ENCODE measurements around the gene SNAI1.

DNA sequence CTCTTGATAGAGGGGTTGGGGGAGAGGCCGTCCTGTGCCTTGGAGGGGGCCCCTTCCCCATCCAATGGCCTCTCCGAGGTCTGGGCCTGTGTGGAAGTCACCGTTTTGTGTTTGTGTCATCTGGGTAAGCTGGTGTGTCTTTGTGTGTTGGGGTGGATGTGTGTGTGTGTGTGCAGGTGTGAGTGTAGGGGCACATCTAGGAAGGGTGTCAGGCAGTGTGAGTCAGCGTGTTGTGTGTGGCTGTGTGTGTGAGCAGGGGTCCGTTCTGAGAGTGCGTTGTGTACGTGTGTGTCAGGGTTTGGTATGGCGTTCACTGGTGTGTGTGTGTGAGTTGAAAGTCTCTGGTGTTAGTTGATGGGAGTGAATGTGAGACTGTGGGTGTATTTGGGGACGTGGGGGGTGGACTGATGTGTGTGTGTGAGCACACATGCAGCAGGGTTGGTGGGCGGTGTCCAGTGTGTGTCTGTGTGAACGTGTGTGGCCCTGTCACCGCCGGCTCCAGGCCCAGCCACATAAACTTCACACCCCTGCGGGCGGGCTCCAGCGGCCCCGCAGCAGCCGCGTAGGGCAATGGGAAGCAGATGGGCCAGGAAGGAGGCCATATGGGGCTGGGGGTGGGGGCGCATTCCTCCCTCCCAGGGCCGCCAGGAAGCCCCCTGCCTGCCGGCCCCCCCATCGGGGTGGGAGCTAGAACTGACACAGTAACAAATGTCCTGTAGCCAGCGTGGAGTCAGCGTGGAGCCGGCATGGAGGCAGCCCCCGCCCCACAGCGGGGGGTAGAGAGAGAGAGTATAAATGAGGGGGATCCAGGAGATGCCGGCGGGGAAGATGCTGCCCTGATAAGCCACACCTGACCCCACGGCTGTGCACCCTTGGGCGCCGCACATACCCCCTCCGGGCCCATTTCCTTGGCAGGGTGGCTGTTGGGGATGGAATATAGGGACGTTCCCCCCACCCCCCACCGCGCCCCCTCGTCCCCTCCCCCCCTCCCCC lies 32.1 kb downstream of the SNAI1 start:
- TF ChIP-seq, protein P1, sequence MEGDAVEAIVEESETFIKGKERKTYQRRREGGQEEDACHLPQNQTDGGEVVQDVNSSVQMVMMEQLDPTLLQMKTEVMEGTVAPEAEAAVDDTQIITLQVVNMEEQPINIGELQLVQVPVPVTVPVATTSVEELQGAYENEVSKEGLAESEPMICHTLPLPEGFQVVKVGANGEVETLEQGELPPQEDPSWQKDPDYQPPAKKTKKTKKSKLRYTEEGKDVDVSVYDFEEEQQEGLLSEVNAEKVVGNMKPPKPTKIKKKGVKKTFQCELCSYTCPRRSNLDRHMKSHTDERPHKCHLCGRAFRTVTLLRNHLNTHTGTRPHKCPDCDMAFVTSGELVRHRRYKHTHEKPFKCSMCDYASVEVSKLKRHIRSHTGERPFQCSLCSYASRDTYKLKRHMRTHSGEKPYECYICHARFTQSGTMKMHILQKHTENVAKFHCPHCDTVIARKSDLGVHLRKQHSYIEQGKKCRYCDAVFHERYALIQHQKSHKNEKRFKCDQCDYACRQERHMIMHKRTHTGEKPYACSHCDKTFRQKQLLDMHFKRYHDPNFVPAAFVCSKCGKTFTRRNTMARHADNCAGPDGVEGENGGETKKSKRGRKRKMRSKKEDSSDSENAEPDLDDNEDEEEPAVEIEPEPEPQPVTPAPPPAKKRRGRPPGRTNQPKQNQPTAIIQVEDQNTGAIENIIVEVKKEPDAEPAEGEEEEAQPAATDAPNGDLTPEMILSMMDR (IDR thresholded peaks at IDR 0.05), result no peak
- no peak for TF ChIP-seq EP300 (IDR thresholded peaks at IDR 0.05)
